Omental fat pad (tissue), 4 donors: ENCODE data around the gene F3. TPM values are rescaled to one million over a fixed set of nuclear protein-coding genes. Genes with fewer than 3 reads are reported as not detected.

Source experiments
- ATAC-seq: fragments of 150-250 bp; one replicate; pipeline ENCODE4 v1.9.1; 2016; ENCODE audit warnings: mild to moderate bottlenecking, moderate library complexity; ENCODE audit not compliant: low FRiP score
- DNase-seq: peaks from one replicate; pipeline ENCODE4 v3.0.0-alpha.2; 2019; ENCODE audit warnings: low spot score
- CTCF ChIP-seq, 3 donors: fragments of 450-650 bp; IDR thresholded peaks; one replicate each; pipeline ENCODE4 v1.5.1; 2016 to 2017; ENCODE audit warnings: antibody characterized with exemption in 3 of 3, mild to moderate bottlenecking in 3 of 3, moderate library complexity in 2 of 3
- total RNA-seq, 4 donors: library from RNA; depleted of rRNA; stranded (reverse); fragments of >200 nt; gene quantifications; one replicate each; pipeline ENCODE4 v1.1.0, GENCODE V29; 2016

The F3 gene
- total RNA-seq, 4 donors from 2014 or later = 91.0 to 244 (median 186) TPM

DNA sequence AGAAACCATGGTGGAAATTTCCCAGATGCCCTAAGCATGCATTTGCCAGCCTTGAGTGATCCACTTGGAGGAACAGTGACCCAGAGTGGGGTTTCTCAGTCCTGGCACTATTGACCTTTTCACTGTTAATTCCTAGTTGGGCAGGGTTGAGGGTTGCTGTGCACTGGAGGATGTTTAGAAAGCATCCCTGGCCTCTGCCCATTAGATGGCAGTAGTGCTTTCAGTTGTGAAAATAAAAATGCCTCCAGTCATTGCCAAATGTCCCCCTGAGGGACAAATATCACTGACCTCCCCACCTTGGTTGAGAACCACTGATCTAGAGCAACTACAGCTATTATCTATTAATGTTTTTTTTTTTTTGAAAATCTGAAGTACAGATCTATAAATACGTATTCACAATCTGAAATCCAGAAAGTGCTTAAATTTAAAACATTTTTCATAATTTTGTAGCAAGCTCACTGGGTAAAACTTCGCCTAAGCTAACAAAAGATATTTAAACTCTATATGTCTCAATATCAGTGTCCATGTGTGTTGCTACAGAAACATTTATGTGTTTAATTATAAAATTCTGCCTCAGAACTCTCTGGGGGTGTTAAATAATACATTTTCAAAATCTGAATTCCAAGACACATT, 27.3 kb downstream of the F3 start:
- no peak for TF ChIP-seq CTCF (IDR thresholded peaks at IDR 0.05)
- DNase-seq = no peak
- ATAC-seq = no peak

GRCh38 chr1:94512816-94513215, 28.7 kb downstream of the F3 start:
- TF ChIP-seq CTCF (IDR thresholded peaks at IDR 0.05) = no peak
- DNase-seq (no peak), ATAC-seq (no peak)

DNA sequence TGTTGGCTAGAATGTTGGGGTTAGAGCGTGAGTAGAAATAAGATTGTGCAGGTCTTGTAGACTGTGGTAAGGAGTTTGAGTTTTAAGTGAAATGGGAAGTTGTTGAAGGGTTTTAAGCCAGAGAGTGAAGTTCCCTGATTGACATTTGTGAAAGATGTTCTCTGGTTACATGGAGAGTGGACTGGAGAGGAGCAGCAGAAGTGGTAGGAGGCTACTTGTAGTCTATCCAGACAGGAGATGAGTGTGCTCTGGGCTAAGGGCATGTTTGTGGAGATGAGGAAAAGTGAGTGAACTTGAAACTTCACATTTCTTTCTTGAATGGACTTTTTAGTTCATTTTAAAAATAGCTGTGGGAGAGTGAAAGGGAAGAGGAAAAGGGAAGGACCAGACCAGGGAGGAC, 37.0 kb downstream of the F3 start:
- DNase-seq (no peak), ATAC-seq (no peak)
- no peak for TF ChIP-seq CTCF (IDR thresholded peaks at IDR 0.05)

GRCh38 chr1:94503153-94503552, 38.4 kb downstream of the F3 start:
- TF ChIP-seq CTCF (IDR thresholded peaks at IDR 0.05) = no peak
- ATAC-seq (no peak), DNase-seq (no peak)

- ATAC-seq (no peak), DNase-seq (no peak)
- no peak for TF ChIP-seq CTCF (IDR thresholded peaks at IDR 0.05)
These were observed 39.6 kb downstream of the F3 start for GRCh38 chr1:94501935-94502334.

DNA sequence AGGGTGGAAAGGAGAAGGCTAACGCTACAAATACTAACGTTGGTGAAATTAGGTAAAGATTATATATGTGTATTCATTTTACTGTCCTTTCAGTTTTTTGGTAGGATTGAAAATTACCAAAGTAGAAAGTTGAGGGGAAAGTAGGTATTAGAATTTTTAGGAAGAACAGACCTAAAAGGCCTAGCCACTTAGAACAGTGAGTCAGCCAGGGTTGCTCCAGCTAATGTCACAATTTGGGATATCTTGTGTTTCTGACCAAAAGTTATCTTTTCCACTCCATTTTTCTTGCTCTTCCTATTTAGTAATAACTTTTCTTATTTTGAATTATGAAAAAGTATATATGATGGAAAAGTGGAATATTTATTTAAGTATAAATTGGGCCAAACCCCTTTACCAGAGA, 40.1 kb downstream of the F3 start:
- no peak for TF ChIP-seq CTCF (IDR thresholded peaks at IDR 0.05)
- no peak for ATAC-seq

DNA sequence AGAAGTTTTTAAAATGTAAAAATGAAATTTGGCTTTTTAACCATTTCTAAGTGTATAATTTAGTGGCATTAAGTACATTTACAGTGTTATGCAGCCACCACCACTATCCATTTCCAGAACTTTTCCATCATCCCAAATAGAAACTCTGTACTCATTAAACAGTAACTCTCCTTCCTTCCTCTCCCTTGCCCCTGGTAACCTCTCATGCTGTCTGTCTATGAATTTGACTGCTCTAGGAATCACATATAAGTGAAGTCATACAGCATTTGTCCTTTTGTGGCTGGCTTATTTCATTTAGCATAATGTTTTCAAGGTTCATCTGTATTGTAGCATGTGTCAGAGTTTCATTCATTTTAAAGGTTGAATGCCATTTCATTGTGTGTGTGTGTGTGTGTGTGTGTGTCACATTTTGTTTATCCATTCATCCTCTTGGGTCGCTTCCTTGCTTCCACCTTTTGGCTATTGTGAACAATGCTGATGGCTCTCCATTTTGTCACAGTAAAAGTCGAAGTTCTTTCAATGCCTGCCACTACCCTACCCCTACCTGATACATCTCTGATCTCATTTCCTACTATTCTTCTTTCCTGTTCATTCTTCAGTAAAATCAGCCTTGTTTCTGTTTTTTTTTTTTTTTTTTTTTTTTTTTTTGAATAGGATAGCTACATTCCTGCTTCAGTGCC, 45.3 kb downstream of the F3 start:
- DNase-seq = no peak
- ATAC-seq = no peak
- TF ChIP-seq CTCF (IDR thresholded peaks at IDR 0.05) = no peak

More for the DNA sequence above, 40.1 kb downstream of the F3 start:
- no peak for DNase-seq
